Purkinje cell (primary cell): ENCODE data around the gene PRRX1. TPM values are rescaled to one million over a fixed set of nuclear protein-coding genes. Genes with fewer than 3 reads are reported as not detected.

Source experiments
- polyA plus RNA-seq: library from polyadenylated mRNA; unstranded; fragments of >200 nt; fragmentation: Nextera tagmentation; gene quantifications from 2 replicates; pipeline ENCODE4 v1.2.1, GENCODE V29; 2014

PRRX1 gene
- 2.3 and 6.9 TPM in 2 replicates for polyA plus RNA-seq

DNA sequence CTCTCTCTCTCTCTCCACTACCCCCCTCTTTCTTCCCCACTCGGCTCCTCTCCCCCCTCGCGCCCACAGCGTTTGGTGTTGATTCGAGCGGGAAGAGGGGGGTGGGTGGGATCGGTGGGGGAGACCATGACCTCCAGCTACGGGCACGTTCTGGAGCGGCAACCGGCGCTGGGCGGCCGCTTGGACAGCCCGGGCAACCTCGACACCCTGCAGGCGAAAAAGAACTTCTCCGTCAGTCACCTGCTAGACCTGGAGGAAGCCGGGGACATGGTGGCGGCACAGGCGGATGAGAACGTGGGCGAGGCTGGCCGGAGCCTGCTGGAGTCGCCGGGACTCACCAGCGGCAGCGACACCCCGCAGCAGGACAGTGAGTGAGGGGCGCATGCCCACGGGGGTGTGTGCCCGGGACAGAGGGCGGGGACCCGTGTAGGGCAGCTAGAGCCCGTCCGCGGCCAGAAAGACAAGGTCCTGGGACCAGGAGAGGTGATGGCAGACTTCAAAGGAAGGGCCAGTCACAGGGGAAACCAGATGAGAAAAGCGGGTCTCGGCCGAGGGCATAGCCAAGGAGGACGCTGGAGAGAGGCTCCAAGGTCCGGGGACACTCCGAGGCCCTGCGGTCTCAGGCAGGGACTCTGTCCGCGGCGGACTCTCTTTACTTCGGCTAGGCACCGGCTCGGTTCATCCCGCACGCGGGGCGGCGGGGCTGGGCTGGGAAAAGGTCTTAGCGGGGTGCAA is at the start of gene PRRX1:
TSS of gene PRRX1 (plus strand) at position 39 of the 735 bp plus-strand sequence. CDS start at position 127, 88 bp downstream.

Other genes with a start within 250 kb of the PRRX1 start
- 1.2 and 2.5 TPM in 2 replicates for gene GORAB, start 132.0 kb upstream of the PRRX1 start, polyA plus RNA-seq